GM18508 (cell line): ENCODE results near the gene INKA2.

Experiments
- ATAC-seq: cut with Tn5 transposase; IDR thresholded peaks from one replicate; pipeline ENCODE4 v1.9.1; 2021; ENCODE audit warnings: moderate number of reproducible peaks; ENCODE audit not compliant: insufficient read depth, unreplicated experiment

Gene INKA2

DNA sequence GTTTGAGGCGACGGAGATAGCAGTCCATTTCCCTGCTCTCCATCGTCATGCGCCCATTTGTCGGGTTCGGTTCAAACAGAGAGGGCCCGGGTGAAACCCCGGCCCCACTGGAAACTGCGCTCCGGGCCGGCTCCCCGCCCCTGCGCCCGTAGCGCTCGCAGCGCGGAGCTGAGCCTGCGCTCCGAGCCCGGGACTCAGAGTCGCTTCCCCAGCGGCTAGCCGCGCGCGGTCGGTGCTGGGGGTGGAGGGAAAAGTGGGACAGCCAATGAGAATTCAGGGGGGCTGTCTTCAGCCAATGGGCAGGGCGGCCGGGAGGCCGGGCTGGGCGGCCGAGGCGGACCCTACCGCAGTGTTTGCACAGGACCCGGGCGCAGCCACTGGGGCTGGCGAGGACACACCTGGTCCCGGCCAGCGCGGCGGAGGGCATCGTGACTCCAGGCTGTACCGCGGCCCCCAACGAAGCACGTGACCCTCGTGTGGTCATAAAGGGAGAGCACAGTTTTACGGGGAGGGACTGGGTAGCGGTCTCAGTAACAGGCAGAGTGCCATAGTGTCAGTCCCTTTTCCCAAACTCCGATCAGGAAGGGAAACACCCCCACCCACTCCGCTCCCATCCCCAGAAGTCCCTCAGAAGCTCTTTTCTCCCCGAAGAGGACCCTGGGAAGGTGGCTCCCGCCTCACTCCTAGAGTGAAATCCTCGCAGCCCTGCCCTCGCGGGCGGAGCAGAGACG lies at the start of gene INKA2:
INKA2 (minus strand) TSS at position 202 of the 731 bp plus-strand sequence; CDS start at position 49, 153 bp downstream.
- peak; percentile 52 for ATAC-seq

DNA sequence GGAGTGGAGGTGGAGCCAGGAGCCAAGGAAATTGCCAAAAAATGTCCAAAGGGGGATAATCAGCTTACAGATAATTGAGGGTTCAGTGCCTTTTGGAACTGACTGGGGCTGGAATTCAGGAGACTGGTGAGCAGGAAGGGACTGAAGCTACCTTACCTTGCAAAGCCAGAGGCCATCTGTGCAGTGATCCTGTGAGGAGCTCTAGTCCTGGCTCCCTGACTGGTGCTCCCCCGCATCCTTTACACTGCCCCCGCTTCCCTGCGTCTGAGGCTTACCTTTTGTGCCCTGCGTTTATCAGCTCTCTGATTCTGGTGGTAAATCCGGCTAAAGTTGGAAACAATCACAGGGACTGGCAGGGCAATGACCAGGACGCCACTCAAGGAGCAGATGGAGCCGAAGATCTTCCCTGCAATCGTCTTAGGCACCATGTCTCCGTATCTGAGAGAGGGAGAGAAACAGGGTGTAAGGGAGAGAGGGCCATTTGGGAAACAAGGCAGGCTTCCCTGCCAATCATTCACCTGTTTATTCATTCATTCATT lies 47.5 kb upstream of the INKA2 start:
- no peak for ATAC-seq

DNA sequence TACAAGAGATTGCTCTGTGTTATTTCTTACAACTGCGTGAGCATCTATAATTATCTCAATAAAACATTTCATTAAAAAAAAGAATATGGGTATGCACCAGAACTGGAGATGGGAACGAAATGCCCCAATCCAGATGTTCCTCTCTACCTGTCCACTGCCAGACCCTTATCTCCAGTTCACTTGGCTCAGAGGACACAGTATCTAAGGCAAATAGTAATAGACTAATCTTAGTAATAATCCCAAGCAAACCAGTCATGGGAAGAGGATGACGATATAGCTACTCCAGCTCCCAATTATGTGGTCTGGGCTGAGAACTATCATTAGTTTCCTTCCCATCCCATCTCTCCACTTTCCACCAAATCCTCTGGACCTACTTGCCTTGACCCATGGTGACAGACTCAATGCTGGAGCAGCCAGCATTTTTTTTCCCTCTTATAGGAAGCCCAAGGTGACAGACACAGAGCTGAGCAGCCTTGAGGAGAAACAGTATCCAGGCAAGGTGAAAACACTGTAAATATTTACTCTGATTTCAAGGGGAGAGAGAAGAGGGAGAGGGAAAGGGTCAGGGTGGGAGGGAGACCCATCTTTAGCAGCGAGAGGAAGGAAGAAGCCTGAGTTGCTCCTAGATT lies 45.2 kb upstream of the INKA2 start:
- no peak for ATAC-seq

DNA sequence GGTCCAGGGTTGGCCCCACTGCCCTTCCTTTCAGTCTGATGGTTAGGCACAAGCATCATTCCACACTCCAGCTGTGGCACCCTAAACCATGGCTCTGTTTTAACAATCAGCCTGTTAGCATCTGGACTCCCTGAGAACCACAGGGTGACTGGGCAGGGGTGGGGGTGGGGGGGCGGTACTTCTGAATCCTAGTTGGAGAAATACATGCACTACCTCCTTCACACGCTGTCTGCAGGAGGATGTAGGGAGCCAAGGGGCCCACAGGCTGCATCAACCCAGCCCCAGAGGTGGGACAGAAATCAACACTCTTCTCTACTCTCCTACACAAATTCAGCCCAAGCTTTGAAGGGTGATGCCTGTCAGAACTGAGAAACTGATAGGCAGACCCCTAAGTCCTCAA lies 40.4 kb upstream of the INKA2 start:
- no peak for ATAC-seq

DNA sequence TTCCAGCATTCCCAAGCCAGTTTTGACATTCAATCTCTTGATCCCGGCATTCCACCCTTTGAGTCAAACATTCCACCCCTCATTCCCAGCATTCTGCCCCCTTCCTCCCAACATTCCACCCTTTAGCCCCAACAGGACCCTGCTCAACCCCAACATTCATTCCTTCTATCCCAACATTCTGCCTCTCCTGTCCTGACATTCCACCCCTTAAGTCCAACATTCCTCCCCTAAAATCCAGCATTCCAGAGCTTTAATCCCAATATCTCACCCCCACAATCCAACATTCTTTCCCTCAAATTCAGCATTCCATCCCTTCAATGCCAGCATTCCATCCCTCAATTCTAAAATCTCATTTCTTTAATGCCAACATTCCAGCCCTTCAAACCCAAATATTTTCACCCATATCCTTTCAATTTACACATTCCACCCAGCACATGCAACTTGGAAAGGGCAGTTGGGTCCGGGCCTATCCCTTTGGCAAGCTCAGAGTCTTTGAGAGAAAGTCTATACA lies 39.4 kb upstream of the INKA2 start:
- ATAC-seq: no peak

DNA sequence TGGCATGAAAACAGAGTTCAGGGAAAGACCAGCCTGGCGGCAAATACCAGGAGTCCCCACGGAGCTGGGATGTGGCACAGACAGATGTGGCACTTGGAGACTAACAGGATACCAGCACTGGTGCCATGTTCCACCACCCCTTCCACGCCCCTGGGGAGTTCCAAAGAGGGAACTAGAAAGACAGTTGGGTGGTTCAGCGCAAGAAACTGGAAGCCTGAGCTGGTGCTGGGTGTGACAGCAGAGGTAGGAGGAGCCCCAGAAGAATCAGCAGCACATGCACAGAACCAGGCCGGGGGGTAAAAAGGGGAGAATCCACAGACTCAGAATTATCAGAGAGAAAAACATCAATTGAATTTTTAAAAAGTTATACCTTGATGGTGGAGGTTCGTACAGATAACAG lies 38.9 kb upstream of the INKA2 start:
- ATAC-seq: no peak

DNA sequence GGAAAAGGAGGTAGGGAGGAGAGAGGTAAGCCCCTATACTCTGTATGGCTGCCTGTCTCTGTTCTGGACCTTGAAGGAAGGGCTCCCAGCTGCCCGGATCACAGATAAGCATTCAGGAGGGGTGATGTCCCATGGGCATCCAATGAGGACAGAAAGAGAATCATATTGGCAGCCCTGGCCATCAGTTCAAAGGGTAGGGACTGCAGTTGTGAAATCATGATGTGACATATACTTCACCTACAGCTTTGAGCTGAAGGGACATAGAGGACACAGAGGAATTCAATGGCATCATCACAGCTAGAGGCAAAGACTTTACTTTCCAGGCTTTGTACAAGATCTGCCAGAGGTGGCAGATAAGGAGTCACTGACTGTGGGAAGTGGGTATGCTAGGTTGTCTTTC lies 38.1 kb upstream of the INKA2 start:
- ATAC-seq: no peak

DNA sequence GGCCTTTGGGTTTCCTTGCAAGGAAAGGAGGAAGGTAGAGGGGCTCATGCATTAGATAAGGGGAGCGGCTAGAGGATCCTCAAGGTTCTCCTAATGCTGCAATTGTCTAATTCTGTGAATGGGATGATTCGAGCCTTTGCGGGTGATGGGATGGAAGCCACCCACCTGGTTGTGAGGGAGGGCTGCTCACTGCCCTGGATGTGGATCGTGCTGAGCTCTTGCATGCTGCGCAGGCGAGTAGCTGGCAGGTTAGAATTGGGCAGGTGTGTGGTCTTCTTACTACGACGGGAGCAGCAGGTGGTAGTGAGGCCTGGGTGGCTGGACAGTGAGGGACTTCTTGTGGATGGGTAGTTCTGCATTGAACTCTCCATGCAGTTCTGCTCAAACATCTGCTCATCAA lies 37.7 kb upstream of the INKA2 start:
- ATAC-seq: no peak

DNA sequence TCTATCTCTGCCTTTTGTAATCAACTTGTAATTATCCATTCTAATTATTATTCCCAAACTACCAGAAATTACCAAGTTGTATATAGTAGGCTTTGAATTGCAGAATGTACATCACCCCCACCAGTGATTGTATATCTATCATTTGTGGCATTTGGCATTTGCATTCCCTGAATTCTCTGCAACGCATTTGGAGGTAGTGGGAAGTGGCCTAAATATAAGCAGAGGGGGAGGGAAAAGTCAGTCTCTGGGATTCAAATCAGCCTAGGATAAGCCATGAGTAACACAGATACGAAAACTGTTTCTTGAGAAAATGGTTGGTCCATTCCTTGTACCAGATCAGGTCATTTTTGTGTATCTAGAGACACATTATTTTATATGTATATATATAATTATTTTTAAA lies 37.2 kb upstream of the INKA2 start:
- no peak for ATAC-seq

DNA sequence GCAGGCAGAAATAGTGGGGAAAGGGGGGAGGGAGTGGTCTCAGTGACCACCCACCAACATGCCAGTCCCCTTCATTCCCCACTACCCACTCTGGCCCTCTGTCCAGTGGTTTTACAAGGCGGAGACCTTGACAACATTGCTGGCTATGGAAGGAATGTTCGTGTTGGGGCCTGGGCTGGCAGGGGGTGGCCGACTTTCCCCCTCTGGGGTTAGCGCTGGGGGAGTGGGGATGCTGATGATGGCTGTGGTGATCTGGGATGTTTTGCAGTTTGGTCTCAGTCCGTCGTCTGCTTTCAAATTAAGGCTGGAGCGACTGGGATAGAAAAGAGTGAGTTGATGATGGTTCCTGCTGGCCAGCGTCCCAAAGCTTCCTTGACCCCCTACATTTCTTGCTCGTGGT lies 36.8 kb upstream of the INKA2 start:
- no peak for ATAC-seq

DNA sequence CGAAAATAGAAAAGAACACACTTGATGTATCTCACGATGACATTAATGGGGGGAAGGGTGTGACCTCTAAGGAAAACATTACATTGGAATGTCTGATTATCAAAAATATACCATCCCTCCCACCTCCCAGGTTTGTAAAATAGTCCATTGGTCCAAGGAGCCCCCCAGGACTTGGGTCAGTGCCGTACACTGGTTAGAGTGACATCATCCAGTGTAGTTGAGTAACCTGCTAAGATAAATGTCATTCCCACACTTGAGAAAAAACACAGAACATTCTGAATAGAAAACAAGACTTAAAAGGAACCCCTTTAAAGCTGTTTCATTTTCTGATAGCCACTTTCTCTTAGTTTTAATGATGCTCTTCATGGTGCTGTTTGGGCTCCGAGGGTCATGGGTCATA lies 31.7 kb upstream of the INKA2 start:
- no peak for ATAC-seq

DNA sequence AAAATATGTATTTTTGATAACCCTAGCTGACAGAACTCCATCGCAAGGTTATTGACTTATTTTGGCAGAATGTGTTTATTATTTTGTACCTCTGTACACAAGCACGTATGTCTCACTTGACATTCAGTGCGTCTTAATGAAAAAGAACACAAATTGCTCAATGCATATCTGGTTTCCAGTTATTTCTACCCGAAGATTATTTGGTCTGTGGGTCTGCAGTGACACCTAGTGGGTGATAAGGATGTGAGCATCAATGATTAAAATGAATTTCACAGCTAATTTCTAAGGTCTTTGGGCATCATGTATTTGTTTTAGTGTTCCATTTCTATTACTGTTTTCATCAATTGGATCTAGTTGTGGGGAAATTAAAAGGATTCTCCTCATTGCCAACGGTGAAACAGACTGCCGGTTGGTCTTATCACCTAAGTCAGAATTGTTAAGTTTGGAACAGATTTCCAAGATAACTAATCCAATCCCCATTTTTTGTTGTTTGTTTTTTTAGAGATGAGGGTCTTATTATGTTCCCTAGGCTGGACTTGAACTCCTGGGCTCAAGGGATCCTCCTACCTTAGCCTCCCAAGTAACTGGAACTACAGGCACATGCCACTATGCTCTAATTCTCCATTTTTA lies 30.4 kb upstream of the INKA2 start:
- ATAC-seq: no peak

DNA sequence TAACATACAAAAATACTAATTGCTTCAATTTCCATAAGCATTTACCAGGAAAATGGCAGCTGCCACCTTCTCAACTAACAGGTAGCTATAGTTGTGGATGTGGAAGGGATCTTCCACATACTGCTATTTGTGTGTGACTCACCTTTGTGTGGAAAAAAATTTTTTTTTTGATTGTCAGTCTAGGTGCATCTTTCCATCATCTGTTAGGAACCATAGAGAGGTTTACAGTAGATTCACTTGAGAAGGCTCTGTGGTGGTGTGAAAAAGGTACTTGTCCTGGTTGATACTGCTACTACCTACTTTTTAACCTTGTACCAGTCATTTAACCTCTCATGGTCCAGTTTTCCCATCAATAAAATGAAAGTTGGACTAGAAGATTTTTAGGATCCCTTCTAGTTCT lies 29.4 kb upstream of the INKA2 start:
- ATAC-seq: no peak

DNA sequence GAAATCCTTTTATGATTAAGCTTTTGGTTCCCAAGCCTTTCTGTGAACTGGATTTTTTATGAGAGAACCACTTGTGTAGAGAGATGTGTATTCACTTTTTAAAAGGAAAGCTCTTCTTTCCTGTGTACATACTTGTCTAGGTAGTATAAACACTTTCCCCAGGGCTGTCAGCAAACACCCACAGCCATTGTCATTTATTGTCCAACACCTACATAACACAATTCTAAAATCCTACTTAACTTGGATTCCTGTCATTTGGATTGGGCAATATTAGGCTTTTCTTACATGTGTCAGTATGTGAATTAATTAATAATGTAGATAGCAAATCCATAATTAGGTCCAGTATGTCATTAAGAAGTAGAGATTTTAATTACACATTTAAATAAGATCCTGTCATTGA lies 28.8 kb upstream of the INKA2 start:
- no peak for ATAC-seq

DNA sequence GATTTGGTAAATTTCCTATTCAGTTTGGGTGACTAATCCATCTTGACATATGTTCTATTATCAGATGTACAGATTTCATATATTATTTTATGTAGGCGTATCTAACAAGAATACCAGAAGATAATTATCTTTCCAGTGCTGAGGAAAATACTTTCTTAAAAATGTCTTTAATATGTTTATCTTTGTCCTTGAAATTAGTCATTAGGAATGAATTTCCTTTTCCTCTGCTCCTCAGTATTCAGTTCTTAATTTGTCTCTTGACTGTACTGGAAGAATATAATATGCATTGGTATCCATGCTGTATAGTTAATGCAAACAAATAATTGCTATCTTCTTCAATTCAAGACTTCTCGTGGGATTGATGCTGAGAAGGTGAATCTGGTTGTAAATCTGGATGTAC lies 23.1 kb upstream of the INKA2 start:
- ATAC-seq: no peak

DNA sequence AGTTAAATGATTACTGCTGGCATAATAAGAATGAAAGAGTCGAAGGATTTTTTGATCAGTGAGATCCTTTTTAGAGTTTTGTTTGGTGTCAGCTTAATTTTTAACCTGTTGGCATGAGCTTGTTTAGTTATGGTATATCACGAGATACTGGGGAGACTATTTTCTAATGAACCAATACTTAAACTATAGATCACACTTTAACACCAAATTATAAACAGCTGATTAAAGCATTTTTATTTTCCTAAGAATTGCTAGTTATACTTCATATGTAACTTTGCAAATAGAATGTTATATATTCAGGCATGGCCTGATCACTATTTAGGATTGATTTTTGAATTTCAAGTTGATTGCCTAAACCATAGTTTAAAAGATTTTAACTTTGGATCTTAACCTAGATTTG lies 22.5 kb upstream of the INKA2 start:
- no peak for ATAC-seq

DNA sequence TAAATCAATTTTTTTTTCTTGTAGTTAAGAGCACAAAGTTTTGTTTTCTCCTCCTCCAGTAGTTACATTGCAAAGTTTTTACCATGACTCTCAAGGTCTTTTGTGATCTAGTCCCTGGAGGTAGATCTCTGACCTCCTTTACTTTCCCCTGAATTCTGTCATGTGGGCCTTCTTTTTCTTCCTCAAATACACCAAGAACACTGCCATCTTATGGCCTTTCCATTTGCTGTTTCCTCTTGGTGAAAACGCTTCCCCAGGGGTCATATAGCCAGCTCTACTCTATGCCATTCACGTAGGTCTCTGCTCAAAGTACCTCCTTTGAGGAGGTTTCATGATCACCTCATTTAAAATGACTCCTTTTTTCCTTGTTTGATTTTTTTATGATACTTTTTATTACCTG lies 19.2 kb upstream of the INKA2 start:
- ATAC-seq: no peak

DNA sequence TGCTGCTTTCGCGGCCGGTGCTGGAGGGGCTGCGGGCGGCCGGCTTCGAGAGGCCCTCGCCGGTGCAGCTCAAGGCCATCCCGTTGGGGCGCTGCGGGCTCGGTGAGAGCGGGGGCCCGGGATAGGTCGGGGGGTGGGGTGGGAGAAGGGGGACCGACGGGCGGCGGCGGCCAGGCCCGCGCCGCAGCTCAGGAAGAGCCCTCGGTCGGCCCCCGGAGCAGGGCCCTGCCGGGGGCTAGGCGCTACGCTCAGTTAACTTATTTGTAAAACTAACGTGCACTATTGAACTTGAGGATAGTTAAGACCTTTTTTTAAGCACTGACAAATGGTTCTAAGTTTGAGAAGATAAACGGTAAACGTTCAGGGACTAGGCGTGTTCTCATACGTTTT lies 16.9 kb upstream of the INKA2 start:
- ATAC-seq: no peak

DNA sequence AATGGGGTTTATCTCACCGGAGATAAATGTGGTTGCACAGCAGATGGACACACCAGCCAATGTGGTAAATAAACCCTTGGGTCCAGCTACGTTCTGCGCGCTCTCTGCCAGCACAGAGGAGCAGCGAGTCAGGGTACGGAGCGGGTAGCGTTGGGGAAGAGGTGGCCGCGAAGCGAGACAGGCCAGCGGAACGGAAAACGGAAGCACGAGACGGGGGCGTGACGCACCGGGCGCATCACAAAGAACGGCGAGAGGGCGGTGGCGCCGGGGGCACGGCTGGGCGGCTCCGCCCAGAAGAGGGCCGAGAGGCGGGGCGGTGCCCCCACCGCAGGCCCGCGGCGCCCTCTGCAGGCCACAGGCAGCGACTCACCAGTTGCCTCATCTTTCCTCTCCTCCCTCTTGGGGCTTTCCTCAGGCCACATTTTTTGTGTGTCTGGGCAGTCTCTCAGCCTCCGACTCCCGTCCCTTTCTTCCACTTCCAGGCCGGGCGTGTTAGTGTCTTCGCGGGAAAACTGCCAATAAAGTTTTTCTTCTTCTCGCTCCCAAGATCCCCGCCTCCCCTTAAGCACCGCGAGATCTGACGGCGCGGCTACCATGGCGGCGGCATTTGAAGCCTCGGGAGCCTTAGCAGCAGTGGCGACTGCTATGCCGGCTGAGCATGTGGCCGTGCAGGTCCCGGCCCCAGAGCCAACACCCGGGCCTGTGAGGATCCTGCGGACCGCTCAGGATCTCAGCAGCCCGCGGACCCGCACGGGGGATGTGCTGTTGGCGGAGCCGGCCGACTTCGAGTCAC lies 16.3 kb upstream of the INKA2 start, which contains the start of gene DDX20:
DDX20 (plus strand) TSS at position 571 of the 793 bp plus-strand sequence; CDS start at position 595, 24 bp downstream.
- peak; percentile 55 for ATAC-seq

DNA sequence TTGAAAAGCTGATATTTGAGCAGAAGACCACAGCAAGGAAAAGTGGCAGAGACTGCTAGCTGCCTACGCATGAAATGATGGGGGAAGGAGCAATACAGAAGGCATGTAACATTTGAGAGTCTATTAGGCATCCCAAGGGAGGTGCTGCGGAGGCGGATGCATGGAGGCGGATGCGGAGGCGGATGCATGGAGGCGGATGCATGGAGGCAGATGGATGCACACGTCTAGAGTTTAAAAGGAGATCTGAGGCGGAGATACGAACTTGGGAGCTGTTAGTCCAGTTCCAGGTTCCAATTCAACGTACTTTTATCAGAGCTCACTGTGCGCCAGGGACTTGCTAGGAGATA lies 15.8 kb upstream of the INKA2 start:
- ATAC-seq: no peak
